Measurements from ENCODE around the gene ZNF579. TPM values are rescaled to one million over a fixed set of nuclear protein-coding genes. Genes with fewer than 3 reads are reported as not detected.
A peak's percentile ranks its signal among the peaks of the same experiment; 100 is the strongest.

Gene ZNF579
- total and polyA plus RNA-seq, 2 of the 13 experiments (the other 11 are each of a cell fraction or from before 2014, with no cell fraction given): 2.1 to 2.9 TPM

DNA sequence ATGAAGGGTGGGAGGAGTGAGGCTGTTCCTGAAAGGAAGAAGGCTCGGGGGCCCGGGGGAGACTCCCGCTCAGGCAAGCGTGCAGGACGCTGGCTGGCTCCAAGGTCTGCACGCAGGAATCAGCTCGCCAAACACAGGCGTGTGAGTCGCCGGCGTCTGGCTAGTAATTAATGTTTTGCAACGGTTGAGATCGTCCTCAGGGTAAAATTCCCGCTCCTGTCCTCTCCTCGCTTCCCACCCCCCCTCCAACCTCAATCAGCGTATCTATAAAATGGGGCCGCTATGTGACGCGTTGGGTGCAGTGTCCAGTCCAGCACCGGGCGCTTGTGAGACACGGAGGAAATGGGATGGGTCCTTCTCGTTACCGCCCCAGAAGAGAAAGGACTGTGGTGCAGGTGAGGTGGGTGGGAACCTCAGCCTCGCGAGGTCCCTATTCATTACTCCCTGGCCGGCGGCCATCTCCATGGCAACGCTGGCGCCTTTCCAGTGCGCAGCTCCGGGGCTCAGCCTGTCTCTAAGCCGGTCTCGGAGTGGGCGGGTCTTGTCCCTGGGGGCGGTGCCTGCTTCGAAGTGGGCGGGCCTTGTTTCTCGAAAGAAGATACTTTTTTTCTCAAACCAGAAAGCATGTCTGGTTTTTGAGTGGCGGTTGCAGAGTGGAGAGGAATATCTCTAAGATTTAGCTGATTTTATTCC lies 6.5 kb upstream of the ZNF579 start (continued):
- TF ChIP-seq ZNF501 (CRISPR knock-in tag; IDR thresholded peaks at IDR 0.05) (peak; percentile 56; the same call in 1 of the 2 replicates), HDAC1 (CRISPR knock-in tag; IDR thresholded peaks at IDR 0.05) (peak; percentile 39), HDAC2 (CRISPR knock-in tag; IDR thresholded peaks at IDR 0.05) (no peak), SAP130 (CRISPR knock-in tag; IDR thresholded peaks at IDR 0.05; ENCODE audit: low read depth) (peak; percentile 82), BCL6 (CRISPR knock-in tag; IDR thresholded peaks at IDR 0.05) (0 out of 2 replicates have a peak, but pooled peaks have one; percentile 17), RFXAP (CRISPR knock-in tag; IDR thresholded peaks at IDR 0.05; ENCODE audit: borderline replicate concordance) (0 out of 2 replicates have a peak, but pooled peaks have one; percentile 64), SP140L (CRISPR knock-in tag; IDR thresholded peaks at IDR 0.05; ENCODE audit: borderline replicate concordance) (no peak), BORCS8-MEF2B (CRISPR knock-in tag; IDR thresholded peaks at IDR 0.05) (no peak), ZMYM3 (CRISPR knock-in tag; IDR thresholded peaks at IDR 0.05) (peak; percentile 53; the same call in 1 of the 2 replicates), KLF11 (CRISPR knock-in tag; IDR thresholded peaks at IDR 0.05) (peak; percentile 39; the same call in 1 of the 2 replicates), KMT2B (CRISPR knock-in tag; IDR thresholded peaks at IDR 0.05) (no peak), MZF1 (CRISPR knock-in tag; IDR thresholded peaks at IDR 0.05; ENCODE audit: borderline replicate concordance) (no peak), KLF6 (CRISPR knock-in tag; IDR thresholded peaks at IDR 0.05) (no peak), HNRNPLL (IDR thresholded peaks at IDR 0.05; ENCODE audit: low read depth, low read length, poor library complexity, severe bottlenecking) (peak; percentile 46), MXI1 (IDR thresholded peaks at IDR 0.05; ENCODE audit: borderline replicate concordance, low read depth, low read length) (peak; percentile 83; the same call in 2 of the 3 replicates), PCBP1 (IDR thresholded peaks at IDR 0.05; ENCODE audit: borderline replicate concordance, low read depth, low read length) (0 out of 2 replicates have a peak, but pooled peaks have one; percentile 71), SIN3A (IDR thresholded peaks at IDR 0.05; ENCODE audit: borderline replicate concordance, low read depth, low read length) (peak; percentile 83; the same call in 1 of the 2 replicates), FOSL2 (CRISPR knock-in tag; IDR thresholded peaks at IDR 0.05) (no peak)
- TF ChIP-seq, protein P1, sequence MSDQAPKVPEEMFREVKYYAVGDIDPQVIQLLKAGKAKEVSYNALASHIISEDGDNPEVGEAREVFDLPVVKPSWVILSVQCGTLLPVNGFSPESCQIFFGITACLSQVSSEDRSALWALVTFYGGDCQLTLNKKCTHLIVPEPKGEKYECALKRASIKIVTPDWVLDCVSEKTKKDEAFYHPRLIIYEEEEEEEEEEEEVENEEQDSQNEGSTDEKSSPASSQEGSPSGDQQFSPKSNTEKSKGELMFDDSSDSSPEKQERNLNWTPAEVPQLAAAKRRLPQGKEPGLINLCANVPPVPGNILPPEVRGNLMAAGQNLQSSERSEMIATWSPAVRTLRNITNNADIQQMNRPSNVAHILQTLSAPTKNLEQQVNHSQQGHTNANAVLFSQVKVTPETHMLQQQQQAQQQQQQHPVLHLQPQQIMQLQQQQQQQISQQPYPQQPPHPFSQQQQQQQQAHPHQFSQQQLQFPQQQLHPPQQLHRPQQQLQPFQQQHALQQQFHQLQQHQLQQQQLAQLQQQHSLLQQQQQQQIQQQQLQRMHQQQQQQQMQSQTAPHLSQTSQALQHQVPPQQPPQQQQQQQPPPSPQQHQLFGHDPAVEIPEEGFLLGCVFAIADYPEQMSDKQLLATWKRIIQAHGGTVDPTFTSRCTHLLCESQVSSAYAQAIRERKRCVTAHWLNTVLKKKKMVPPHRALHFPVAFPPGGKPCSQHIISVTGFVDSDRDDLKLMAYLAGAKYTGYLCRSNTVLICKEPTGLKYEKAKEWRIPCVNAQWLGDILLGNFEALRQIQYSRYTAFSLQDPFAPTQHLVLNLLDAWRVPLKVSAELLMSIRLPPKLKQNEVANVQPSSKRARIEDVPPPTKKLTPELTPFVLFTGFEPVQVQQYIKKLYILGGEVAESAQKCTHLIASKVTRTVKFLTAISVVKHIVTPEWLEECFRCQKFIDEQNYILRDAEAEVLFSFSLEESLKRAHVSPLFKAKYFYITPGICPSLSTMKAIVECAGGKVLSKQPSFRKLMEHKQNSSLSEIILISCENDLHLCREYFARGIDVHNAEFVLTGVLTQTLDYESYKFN (CRISPR knock-in tag; conservative IDR thresholded peaks at IDR 0.05): peak; percentile 38; the same call in 1 of the 2 replicates
- TF ChIP-seq, protein P2, sequence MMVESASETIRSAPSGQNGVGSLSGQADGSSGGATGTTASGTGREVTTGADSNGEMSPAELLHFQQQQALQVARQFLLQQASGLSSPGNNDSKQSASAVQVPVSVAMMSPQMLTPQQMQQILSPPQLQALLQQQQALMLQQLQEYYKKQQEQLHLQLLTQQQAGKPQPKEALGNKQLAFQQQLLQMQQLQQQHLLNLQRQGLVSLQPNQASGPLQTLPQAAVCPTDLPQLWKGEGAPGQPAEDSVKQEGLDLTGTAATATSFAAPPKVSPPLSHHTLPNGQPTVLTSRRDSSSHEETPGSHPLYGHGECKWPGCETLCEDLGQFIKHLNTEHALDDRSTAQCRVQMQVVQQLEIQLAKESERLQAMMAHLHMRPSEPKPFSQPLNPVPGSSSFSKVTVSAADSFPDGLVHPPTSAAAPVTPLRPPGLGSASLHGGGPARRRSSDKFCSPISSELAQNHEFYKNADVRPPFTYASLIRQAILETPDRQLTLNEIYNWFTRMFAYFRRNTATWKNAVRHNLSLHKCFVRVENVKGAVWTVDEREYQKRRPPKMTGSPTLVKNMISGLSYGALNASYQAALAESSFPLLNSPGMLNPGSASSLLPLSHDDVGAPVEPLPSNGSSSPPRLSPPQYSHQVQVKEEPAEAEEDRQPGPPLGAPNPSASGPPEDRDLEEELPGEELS (CRISPR knock-in tag; IDR thresholded peaks at IDR 0.05): no peak
- TF ChIP-seq, protein P3, sequence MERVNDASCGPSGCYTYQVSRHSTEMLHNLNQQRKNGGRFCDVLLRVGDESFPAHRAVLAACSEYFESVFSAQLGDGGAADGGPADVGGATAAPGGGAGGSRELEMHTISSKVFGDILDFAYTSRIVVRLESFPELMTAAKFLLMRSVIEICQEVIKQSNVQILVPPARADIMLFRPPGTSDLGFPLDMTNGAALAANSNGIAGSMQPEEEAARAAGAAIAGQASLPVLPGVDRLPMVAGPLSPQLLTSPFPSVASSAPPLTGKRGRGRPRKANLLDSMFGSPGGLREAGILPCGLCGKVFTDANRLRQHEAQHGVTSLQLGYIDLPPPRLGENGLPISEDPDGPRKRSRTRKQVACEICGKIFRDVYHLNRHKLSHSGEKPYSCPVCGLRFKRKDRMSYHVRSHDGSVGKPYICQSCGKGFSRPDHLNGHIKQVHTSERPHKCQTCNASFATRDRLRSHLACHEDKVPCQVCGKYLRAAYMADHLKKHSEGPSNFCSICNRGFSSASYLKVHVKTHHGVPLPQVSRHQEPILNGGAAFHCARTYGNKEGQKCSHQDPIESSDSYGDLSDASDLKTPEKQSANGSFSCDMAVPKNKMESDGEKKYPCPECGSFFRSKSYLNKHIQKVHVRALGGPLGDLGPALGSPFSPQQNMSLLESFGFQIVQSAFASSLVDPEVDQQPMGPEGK (CRISPR knock-in tag; IDR thresholded peaks at IDR 0.05): peak; percentile 39; the same call in 1 of the 2 replicates
- TF ChIP-seq, protein P4, sequence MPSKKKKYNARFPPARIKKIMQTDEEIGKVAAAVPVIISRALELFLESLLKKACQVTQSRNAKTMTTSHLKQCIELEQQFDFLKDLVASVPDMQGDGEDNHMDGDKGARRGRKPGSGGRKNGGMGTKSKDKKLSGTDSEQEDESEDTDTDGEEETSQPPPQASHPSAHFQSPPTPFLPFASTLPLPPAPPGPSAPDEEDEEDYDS (CRISPR knock-in tag; IDR thresholded peaks at IDR 0.05): peak; percentile 22; the same call in 1 of the 2 replicates
